GM19455 (cell line): ENCODE results near the gene AP3D1.

Source experiments
- ATAC-seq: cut with Tn5 transposase; IDR thresholded peaks from one replicate; pipeline ENCODE4 v1.9.1; 2021; ENCODE audit not compliant: unreplicated experiment

AP3D1 gene

DNA sequence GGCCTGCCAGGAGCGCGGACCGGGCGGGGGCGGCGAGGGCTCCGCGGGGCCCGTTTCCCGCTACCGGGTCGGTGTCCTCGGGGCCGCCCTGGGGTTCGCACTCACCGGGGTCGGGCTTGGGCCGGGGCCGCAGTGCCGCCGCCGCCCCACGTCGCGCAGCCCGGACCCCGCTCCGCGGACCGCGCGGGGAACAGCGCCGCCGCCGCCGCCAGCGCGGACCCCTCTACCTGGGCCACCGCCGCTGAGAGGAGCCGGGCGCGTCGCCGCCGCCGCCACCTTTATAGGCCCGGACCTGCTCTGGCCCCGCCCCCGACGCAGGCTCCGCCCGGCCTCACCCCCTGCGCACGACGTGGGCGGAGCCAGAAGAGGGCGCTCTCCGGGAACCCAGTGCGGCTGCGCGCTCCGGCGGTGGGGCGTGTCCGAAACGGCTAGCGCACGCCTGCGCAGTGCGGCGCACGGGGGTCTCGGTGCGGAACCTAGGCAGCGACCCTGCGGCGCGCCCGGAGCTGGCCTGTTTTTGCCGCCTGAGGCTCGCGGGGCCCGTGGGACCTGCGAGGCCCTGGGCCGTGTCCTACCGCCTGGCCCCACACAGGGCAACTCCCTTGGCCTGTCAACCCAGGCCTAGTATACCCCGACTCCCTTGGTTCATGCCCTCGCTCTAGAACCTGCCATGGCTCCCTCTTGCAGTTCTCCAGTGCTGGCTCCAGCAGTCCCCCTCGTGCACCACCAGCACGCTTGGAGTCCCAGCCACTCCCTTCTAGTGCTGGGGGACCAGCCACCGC is 100.2 kb downstream of the AP3D1 start, which contains the start of gene MKNK2:
Gene MKNK2 (minus strand): TSS at position 254 of the 782 bp plus-strand sequence. CDS start 393 bp downstream, outside the sequence.
- ATAC-seq = peak; percentile 35
